GM21825 (cell line): Measurements from ENCODE around the gene TULP4.
"Not testable (repeated sequence)": the region's sequence is repeated elsewhere in the genome, so short reads cannot be mapped to it uniquely, and the experiment has no call there.

Source experiments
- ATAC-seq: cut with Tn5 transposase; IDR thresholded peaks from one replicate; pipeline ENCODE4 v1.9.1; 2021; ENCODE audit warnings: mild to moderate bottlenecking, moderate library complexity; ENCODE audit not compliant: unreplicated experiment

Gene TULP4

GRCh38 chr6:158464483-158464882 is 152.2 kb downstream of the TULP4 start:
- ATAC-seq = no peak

- no peak for ATAC-seq
Measured at GRCh38 chr6:158465257-158465656, 153.0 kb downstream of the TULP4 start.

DNA sequence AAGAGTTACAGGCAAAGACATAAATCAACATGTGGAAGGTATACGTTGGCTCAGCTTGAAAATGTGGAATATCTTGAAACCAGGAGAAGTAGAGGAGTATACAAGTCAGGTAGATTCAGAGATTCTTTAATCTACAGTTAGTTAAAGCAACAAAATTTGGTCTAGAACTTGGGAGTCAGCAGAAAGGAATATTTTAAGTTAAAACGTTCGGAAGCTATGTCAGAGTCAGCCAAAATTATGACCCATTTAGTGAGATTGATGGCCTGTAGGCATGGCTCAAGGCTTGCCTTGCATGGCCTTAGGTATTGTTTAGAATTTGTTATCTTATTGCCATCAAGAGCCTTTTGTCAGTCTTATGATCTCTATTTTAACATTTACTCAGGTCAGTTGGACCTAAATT is 153.5 kb downstream of the TULP4 start:
- ATAC-seq = no peak

DNA sequence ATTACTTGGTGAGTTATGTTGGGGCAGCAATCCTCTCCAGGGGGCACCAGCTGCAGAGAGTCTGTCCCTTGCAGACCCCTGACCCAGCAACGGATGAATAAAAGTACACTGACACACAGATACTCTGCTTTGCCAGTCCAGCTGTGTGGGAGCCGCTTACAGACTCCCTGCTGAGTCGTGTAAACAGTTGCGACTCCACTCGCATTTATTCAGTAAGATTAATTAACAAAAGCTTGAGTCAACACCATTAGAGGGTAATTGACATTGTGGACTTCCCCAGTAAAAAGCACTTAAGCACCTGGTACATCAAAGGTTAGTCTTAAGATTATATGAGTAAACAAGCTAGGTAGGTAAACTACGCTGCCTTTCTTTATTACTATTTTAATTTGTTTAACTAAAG is 155.7 kb downstream of the TULP4 start:
- no peak for ATAC-seq

DNA sequence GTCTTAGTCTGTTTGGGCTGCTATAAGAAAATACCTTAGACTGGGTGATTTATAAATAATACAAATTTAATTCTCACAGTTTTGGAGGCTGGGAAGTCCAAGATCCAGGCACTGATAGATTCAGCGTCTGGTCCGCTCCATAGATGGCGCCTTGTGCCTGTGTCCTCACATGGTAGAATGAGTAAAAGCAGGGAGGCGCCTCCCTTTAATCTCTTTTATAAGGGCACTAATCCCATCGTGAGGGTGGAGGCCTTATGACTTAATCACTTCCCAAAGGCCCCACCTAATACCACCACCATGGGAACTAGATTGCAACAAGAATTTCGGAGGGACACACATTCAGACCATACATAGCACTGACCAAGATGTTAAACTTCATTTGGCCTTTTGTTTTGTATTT is 156.4 kb downstream of the TULP4 start:
- no peak for ATAC-seq

DNA sequence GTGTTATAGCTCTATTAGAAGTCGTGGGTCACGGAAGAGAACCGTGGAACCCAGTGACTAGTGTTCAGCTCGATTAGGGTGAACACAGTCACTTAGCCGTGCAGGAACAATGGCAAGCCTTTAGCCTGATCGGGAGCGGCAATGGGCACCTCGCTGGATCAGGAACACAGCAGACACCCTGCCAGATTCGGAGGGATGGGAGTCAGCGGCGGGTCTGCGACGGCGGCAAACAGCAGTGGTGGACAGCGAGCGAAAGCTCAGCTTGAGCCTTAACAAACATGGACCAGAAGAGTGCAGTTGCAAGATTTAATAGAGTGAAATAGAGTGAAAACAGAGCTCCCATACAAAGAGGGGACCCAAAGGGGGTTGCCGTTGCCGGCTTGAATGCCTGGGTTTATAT is 157.8 kb downstream of the TULP4 start:
- ATAC-seq = not testable (repeated sequence)

- ATAC-seq = no peak
Measured at GRCh38 chr6:158471339-158471738, 159.1 kb downstream of the TULP4 start.

GRCh38 chr6:158472447-158472846 is 160.2 kb downstream of the TULP4 start:
- ATAC-seq = no peak

GRCh38 chr6:158474961-158475343 is 162.7 kb downstream of the TULP4 start:
- peak; percentile 10 for ATAC-seq

GRCh38 chr6:158475344-158476302 is 163.4 kb downstream of the TULP4 start:
- peak; percentile 77 for ATAC-seq

GRCh38 chr6:158476389-158476788 is 164.1 kb downstream of the TULP4 start:
- peak; percentile 13 for ATAC-seq

DNA sequence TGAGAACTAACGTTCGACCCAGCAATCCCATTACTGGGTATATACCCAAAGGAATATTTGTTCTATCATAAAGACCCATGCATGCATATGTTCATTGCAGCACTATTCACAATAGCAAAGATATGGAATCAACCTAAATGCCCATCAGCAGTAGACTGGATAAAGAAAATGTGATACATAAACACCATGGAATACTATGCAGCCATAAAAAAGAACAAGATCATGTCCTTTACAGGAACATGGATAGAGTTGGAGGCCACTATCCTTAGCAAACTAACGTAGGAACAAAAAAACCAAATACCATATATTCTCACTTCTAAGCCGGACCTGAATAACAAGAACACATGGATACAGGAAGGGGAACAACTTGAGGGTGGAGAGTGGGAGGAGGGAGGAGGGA is 165.5 kb downstream of the TULP4 start:
- ATAC-seq = not testable (repeated sequence)

DNA sequence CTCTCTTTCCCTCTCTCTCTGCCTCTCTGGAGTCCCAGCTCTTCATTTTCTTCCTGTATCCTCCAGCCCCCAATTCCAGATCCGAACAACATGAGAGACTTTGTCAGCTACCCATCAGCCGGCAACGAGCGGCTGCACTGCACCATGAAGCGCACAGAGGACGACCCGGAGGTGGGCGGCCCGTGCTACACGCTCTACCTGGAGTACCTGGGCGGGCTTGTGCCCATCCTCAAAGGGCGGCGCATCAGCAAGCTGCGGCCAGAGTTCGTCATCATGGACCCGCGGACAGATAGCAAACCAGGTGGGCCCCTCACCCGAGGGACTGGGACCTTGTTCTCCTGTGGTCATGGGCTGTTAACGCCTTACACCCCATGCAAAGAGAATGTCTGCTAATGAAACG is 168.7 kb downstream of the TULP4 start:
- ATAC-seq = no peak

- ATAC-seq = no peak
Measured at GRCh38 chr6:158481690-158482473, 169.6 kb downstream of the TULP4 start.

GRCh38 chr6:158485431-158485830 is 173.2 kb downstream of the TULP4 start:
- no peak for ATAC-seq

GRCh38 chr6:158487495-158487894 is 175.2 kb downstream of the TULP4 start:
- ATAC-seq = no peak

DNA sequence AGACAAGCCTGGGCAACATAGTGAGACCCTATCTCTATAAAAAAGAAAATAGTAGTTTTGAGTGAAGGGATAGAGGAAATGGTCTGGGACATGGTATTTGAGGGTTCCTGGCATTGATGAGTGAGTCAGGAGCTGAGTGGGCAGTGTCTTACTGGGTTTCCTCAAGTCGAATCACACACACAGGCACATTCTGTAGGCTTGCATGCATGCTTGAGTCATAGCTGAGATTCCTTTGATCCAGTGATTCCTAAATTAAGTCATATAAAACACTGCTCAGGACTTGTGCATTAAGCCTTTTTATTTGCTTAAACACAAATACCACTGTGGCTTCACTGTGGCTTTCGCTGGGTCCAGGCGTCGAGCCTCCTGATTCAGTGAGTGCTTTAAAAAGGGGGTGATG is 175.8 kb downstream of the TULP4 start:
- ATAC-seq = no peak

DNA sequence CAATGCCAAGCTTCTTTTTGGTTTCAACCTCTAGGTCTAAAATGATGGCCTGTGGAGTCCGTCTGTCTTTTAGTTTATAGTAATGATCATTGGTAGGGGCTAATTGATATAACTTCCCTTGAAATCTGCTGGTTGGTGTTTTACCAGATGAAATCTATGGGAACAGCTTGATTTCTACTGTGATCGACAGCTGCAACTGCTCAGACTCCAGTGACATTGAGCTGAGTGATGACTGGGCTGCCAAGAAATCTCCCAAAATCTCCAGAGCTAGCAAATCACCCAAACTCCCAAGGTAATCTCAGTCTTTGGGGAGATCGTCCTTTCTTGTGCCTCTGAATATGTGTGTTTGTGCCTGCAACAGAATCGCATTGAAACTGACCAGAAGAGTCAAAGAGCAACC is 177.2 kb downstream of the TULP4 start:
- no peak for ATAC-seq

- no peak for ATAC-seq
Measured at GRCh38 chr6:158492881-158493280, 180.6 kb downstream of the TULP4 start.

- no peak for ATAC-seq
Measured at GRCh38 chr6:158496700-158497099, 184.4 kb downstream of the TULP4 start.

DNA sequence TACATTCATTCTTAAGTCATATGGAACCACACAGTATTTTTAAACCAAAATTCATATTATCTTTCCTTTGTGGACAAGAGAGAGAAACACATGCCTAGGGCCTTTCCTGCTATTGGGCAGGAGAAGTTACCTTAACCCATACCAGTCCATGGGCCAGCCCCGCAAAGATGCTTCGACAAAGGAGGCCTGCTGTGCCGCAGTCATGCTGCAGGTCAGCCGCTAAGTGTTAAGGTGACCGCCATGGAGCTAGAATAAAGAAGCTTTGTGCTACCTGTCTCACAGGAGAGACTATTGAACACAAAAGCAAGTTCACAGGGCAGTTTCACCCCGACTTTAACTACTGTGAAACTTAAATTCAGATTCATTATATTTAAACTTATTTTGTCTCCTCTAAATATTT is 185.4 kb downstream of the TULP4 start:
- no peak for ATAC-seq

- no peak for ATAC-seq
Measured at GRCh38 chr6:158498362-158498761, 186.1 kb downstream of the TULP4 start.
